Keratinocyte (primary cell): ENCODE data around the gene AMBRA1.

ENCODE experiments used
- CTCF ChIP-seq, 3 experiments: IDR thresholded peaks in 1 of 3; conservative IDR thresholded peaks in 1 of 3; optimal IDR thresholded peaks in 1 of 3; 2 replicates in 2 of 3; 3 replicates in 1 of 3; pipeline versions ENCODE3 to v1.5.1; 2011; ENCODE audit warnings: low read length in 3 of 3, mild to moderate bottlenecking in 3 of 3, moderate library complexity in 2 of 3, control low read depth in 1 of 3, inconsistent platforms in 1 of 3; ENCODE audit not compliant: insufficient read depth in 2 of 3; ENCODE audit errors: extremely low read depth in 1 of 3
- EZH2 ChIP-seq: IDR thresholded peaks from one replicate; pipeline ENCODE4 v1.6.1; 2012; ENCODE audit warnings: inconsistent platforms, mild to moderate bottlenecking, low read length, moderate library complexity

GRCh38 chr11:46380340-46381047, 213.3 kb downstream of the AMBRA1 start:
- TF ChIP-seq CTCF (optimal IDR thresholded peaks at IDR 0.05 in 1 of 3, IDR thresholded peaks at IDR 0.05 in 1 of 3, conservative IDR thresholded peaks at IDR 0.05 in 1 of 3; ENCODE audit: extremely low read depth in 1 of 3, insufficient read depth in 2 of 3, low read length in 3 of 3) (no peak), EZH2 (peak; percentile 43)
